ENCODE data around the gene SORCS3. TPM values are rescaled to one million over a fixed set of nuclear protein-coding genes. Genes with fewer than 3 reads are reported as not detected.

Gene SORCS3
- total RNA-seq, 1 experiment from 2014 or later, result not detected

- intact Hi-C loops (cut with micrococcal nuclease), result no loop called here
- no peak for TF ChIP-seq CTCF (IDR thresholded peaks at IDR 0.05; ENCODE audit: unreplicated experiment)
- H3K4me3 Mint-ChIP-seq (ENCODE audit: unreplicated experiment), result no peak overlapping the region
- DNase-seq (ENCODE audit: unreplicated experiment), result no peak
- no peaks in the 10 kb centered on the region for H3K36me3 Mint-ChIP-seq (ENCODE audit: insufficient read depth, unreplicated experiment)
- no TSS peak for BruUV-seq (replicated peaks)
- H3K27me3 Mint-ChIP-seq (ENCODE audit: insufficient read depth, unreplicated experiment), result no peaks in the 10 kb centered on the region
- no peaks in the 10 kb centered on the region for H3K4me1 Mint-ChIP-seq (ENCODE audit: insufficient read depth, unreplicated experiment)
- CTCF ChIA-PET, result interaction anchor here (0.6 kb wide), 2 partner anchors 1103 to 1183 kb away, joined by 4 to 5 read pairs; no protein-coding TSS in a partner anchor
- POLR2A ChIA-PET, result no interaction called here
- H3K9me3 Mint-ChIP-seq (ENCODE audit: unreplicated experiment), result peaks cover 8% of the 10 kb centered on the region
- no peak overlapping the region for H3K27ac Mint-ChIP-seq (ENCODE audit: low read depth, unreplicated experiment)
Observed at GRCh38 chr10:105085980-105086379, 444.9 kb downstream of the SORCS3 start.

GRCh38 chr10:105094048-105094447 lies 453.0 kb downstream of the SORCS3 start:
- intact Hi-C loops (cut with micrococcal nuclease), result no loop called here
- Mint-ChIP-seq H3K4me3 (ENCODE audit: unreplicated experiment) (no peak overlapping the region), H3K9me3 (ENCODE audit: unreplicated experiment) (no peaks in the 10 kb centered on the region), H3K4me1 (ENCODE audit: insufficient read depth, unreplicated experiment) (no peaks in the 10 kb centered on the region), H3K36me3 (ENCODE audit: insufficient read depth, unreplicated experiment) (no peaks in the 10 kb centered on the region), H3K27me3 (ENCODE audit: insufficient read depth, unreplicated experiment) (no peaks in the 10 kb centered on the region), H3K27ac (ENCODE audit: low read depth, unreplicated experiment) (no peak overlapping the region)
- POLR2A ChIA-PET, result no interaction called here
- peak; percentile 9 for DNase-seq (ENCODE audit: unreplicated experiment)
- no TSS peak for BruUV-seq (replicated peaks)
- CTCF ChIA-PET, result interaction anchor here (0.6 to 1.5 kb wide), 2 partner anchors 13 to 125 kb away, joined by 3 read pairs; no protein-coding TSS in a partner anchor
- TF ChIP-seq CTCF (IDR thresholded peaks at IDR 0.05; ENCODE audit: unreplicated experiment), result no peak

- DNase-seq (ENCODE audit: unreplicated experiment), result no peak
- no TSS peak for BruUV-seq (replicated peaks)
- intact Hi-C loops (cut with micrococcal nuclease), result no loop called here
- no peaks in the 10 kb centered on the region for H3K27me3 Mint-ChIP-seq (ENCODE audit: insufficient read depth, unreplicated experiment)
- H3K9me3 Mint-ChIP-seq (ENCODE audit: unreplicated experiment), result no peaks in the 10 kb centered on the region
- no peak overlapping the region for H3K4me3 Mint-ChIP-seq (ENCODE audit: unreplicated experiment)
- no peak for TF ChIP-seq CTCF (IDR thresholded peaks at IDR 0.05; ENCODE audit: unreplicated experiment)
- POLR2A ChIA-PET, result interaction anchor here (0.7 kb wide), 1 partner anchor 156 kb away, joined by 3 read pairs; no protein-coding TSS in a partner anchor
- no peaks in the 10 kb centered on the region for H3K36me3 Mint-ChIP-seq (ENCODE audit: insufficient read depth, unreplicated experiment)
- H3K4me1 Mint-ChIP-seq (ENCODE audit: insufficient read depth, unreplicated experiment), result no peaks in the 10 kb centered on the region
- CTCF ChIA-PET, result interaction anchor here (0.6 kb wide), 1 partner anchor 309 kb away, joined by 4 read pairs; no protein-coding TSS in a partner anchor
- H3K27ac Mint-ChIP-seq (ENCODE audit: low read depth, unreplicated experiment), result no peak overlapping the region
Observed at GRCh38 chr10:105096316-105096715, 455.2 kb downstream of the SORCS3 start.

GRCh38 chr10:105102977-105103376 lies 461.9 kb downstream of the SORCS3 start:
- no peak for DNase-seq (ENCODE audit: unreplicated experiment)
- Mint-ChIP-seq H3K27ac (ENCODE audit: low read depth, unreplicated experiment) (no peak overlapping the region), H3K27me3 (ENCODE audit: insufficient read depth, unreplicated experiment) (no peaks in the 10 kb centered on the region), H3K9me3 (ENCODE audit: unreplicated experiment) (no peaks in the 10 kb centered on the region), H3K4me3 (ENCODE audit: unreplicated experiment) (no peak overlapping the region), H3K4me1 (ENCODE audit: insufficient read depth, unreplicated experiment) (no peaks in the 10 kb centered on the region), H3K36me3 (ENCODE audit: insufficient read depth, unreplicated experiment) (no peaks in the 10 kb centered on the region)
- no TSS peak for BruUV-seq (replicated peaks)
- no peak for TF ChIP-seq CTCF (IDR thresholded peaks at IDR 0.05; ENCODE audit: unreplicated experiment)
- ChIA-PET CTCF (no interaction called here), POLR2A (no interaction called here)
- intact Hi-C loops (cut with micrococcal nuclease), result no loop called here
